Body of pancreas (tissue), 4 donors: ENCODE measurements around the gene ZNF579. TPM values are rescaled to one million over a fixed set of nuclear protein-coding genes. Genes with fewer than 3 reads are reported as not detected.
A peak's percentile ranks its signal among the peaks of the same experiment; 100 is the strongest.

Source experiments
- ATAC-seq: fragments of 150-250 bp; one replicate; pipeline ENCODE4 v1.9.1; 2016
- DNase-seq, 4 donors: peaks; one replicate each; pipeline ENCODE4 v3.0.0-alpha.2; 2019
- H3K27ac ChIP-seq, 4 donors: fragments of 200-600 bp; sonication (generic); 1 replicate in 3 of 4; 2 replicates in 1 of 4; pipeline versions ENCODE4 v1.5.1 to v1.6.1; 2016 to 2019; ENCODE audit warnings: mild to moderate bottlenecking in 1 of 4, mixed read lengths in 1 of 4, moderate library complexity in 1 of 4
- H3K27me3 ChIP-seq, 2 donors: fragments of 200-600 bp; sonication (generic); one replicate each; pipeline ENCODE4 v1.6.0; 2016; ENCODE audit warnings: mild to moderate bottlenecking in 1 of 2
- H3K36me3 ChIP-seq, 2 donors: fragments of 200-600 bp; sonication (generic); replicated peaks in 1 of 2; 2 replicates each; pipeline ENCODE4 v1.5.1; 2016; ENCODE audit warnings: low read depth in 2 of 2; ENCODE audit not compliant: insufficient read depth in 1 of 2
- H3K4me1 ChIP-seq: fragments of 200-600 bp; sonication (generic); one replicate; pipeline ENCODE4 v1.6.0; 2016
- H3K4me3 ChIP-seq, 2 donors: fragments of 200-600 bp; sonication (generic); 1 replicate in 1 of 2; 2 replicates in 1 of 2; pipeline ENCODE4 v1.5.1; 2016 to 2019
- H3K9me3 ChIP-seq, 3 donors: fragments of 200-600 bp; sonication (generic); 1 replicate in 2 of 3; 2 replicates in 1 of 3; pipeline ENCODE4 v1.5.1; 2016
- POLR2A ChIP-seq, 3 donors: fragments of 450-650 bp; IDR thresholded peaks; one replicate each; pipeline ENCODE4 v1.6.1; 2016; ENCODE audit warnings: antibody characterized with exemption in 3 of 3, mild to moderate bottlenecking in 2 of 3
- WGBS, 2 donors: methylation state at CpG; one replicate each; pipeline ENCODE4 v1.1.5; 2017; 5-methylcytosine and 5-hydroxymethylcytosine counted together
- intact Hi-C: fragments of 100-400 bp; cut with DNase I; formaldehyde crosslinking; loops from one replicate; pipeline ENCODE4 v1.15.1; 2023
- total RNA-seq, 2 donors: library from RNA; depleted of rRNA; stranded (reverse); fragments of >200 nt; gene quantifications; one replicate each; pipeline ENCODE4 v1.1.0, GENCODE V29; 2016
- TF ChIP-seq, protein P1 (sequence below), 7 experiments: fragments of 450-650 bp in 4 of 7; fragments of 200-600 bp in 3 of 7; sonication (generic) in 3 of 7; IDR thresholded peaks; one replicate each; pipeline ENCODE4 v1.5.1; 2016 to 2019; ENCODE audit warnings: antibody characterized with exemption in 7 of 7

The ZNF579 gene
- total RNA-seq, 2 donors from 2014 or later: 3.3 to 6.2 TPM

- Histone ChIP-seq H3K4me1 (peaks cover 10% of the 10 kb centered on the region), H3K36me3 (no peaks in the 10 kb centered on the region), H3K27me3 (no peaks in the 10 kb centered on the region), H3K4me3 (no peak overlapping the region), H3K9me3 (no peaks in the 10 kb centered on the region), H3K27ac (no peak overlapping the region)
- ATAC-seq: no peak
- WGBS, 2 donors: 82 to 84% methylated on average over 18 to 49 of the region's 56 CpGs
- no peak for DNase-seq
- intact Hi-C loops: no loop called here
- no peak for TF ChIP-seq POLR2A (IDR thresholded peaks at IDR 0.05)
- TF ChIP-seq, protein P1, sequence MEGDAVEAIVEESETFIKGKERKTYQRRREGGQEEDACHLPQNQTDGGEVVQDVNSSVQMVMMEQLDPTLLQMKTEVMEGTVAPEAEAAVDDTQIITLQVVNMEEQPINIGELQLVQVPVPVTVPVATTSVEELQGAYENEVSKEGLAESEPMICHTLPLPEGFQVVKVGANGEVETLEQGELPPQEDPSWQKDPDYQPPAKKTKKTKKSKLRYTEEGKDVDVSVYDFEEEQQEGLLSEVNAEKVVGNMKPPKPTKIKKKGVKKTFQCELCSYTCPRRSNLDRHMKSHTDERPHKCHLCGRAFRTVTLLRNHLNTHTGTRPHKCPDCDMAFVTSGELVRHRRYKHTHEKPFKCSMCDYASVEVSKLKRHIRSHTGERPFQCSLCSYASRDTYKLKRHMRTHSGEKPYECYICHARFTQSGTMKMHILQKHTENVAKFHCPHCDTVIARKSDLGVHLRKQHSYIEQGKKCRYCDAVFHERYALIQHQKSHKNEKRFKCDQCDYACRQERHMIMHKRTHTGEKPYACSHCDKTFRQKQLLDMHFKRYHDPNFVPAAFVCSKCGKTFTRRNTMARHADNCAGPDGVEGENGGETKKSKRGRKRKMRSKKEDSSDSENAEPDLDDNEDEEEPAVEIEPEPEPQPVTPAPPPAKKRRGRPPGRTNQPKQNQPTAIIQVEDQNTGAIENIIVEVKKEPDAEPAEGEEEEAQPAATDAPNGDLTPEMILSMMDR (IDR thresholded peaks at IDR 0.05): no peak
Measured at GRCh38 chr19:55529636-55530234, 50.9 kb downstream of the ZNF579 start.

DNA sequence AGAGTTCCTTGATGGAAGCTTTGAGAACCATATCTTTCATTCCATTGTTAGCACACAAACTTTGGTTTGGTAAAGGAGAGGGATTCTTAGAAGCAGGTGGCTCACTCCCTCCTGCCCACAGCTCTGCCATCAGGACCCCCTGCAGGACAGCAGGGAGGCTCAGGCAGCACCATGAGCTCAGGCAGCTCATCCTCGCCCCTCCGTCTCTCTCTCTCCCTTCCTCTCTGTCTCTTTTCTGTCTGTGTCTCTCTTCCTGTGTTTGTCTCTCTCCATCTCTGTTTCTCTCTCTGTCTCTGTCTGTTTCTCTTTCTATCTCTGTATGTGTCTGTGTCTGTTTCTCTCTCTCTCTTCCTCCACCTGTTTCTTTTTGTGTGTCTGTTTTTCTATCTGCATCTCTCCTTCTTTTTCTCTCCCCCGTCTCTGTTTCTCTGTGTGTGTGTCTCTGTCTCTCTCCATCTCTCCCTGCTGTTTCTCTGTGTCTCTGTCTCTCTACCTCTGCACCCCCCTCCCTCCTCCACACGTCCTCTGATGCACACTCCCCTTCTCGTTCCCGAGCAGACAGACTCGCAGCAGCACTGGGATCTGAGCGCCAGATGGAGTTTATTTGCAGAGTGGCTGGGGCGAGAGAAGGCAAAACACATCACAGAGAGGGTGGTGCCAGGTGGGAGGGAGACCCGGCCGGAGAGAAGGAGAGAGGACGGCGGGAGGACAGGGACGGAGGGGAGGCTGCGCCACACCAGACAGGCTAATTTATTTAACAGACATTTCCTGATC, 52.4 kb downstream of the ZNF579 start:
- Histone ChIP-seq H3K27ac (no peak overlapping the region), H3K4me1 (peaks cover 10% of the 10 kb centered on the region), H3K36me3 (no peaks in the 10 kb centered on the region), H3K4me3 (no peak overlapping the region), H3K27me3 (no peaks in the 10 kb centered on the region), H3K9me3 (no peaks in the 10 kb centered on the region)
- no peak for TF ChIP-seq POLR2A (IDR thresholded peaks at IDR 0.05)
- TF ChIP-seq, protein P1 (IDR thresholded peaks at IDR 0.05): no peak
- intact Hi-C loops: no loop called here
- 23 to 32% methylated on average over 15 of the region's 15 CpGs for WGBS, 2 donors
- DNase-seq (peak in 3 of 4 donors; percentile 31 to 40 (median 39)), ATAC-seq (no peak)

GRCh38 chr19:55527197-55528029, 53.2 kb downstream of the ZNF579 start:
- intact Hi-C loops: no loop called here
- H3K4me3 ChIP-seq: no peak overlapping the region
- no peak for TF ChIP-seq POLR2A (IDR thresholded peaks at IDR 0.05)
- TF ChIP-seq, protein P1 (IDR thresholded peaks at IDR 0.05): no peak
- H3K4me1 ChIP-seq: peaks cover 10% of the 10 kb centered on the region
- no peaks in the 10 kb centered on the region for H3K27me3 ChIP-seq
- H3K27ac ChIP-seq: no peak overlapping the region
- WGBS, 2 donors: 66 to 69% methylated on average over 21 to 22 of the region's 22 CpGs
- H3K36me3 ChIP-seq: no peaks in the 10 kb centered on the region
- no peaks in the 10 kb centered on the region for H3K9me3 ChIP-seq
- ATAC-seq (no peak), DNase-seq (no peak)

Other genes starting within 250 kb of the ZNF579 start
- 10 to 100 TPM; 14.8 to 17.6 TPM for gene KMT5C, start 241.0 kb downstream of the ZNF579 start, total RNA-seq
- gene COX6B2, start 226.1 kb downstream of the ZNF579 start, total RNA-seq: 1 to 10 TPM in 1 of 2 donors, not detected in 1; 1.6 TPM
- gene GARIN5B, start 217.6 kb downstream of the ZNF579 start, total RNA-seq: not detected
- not detected for gene IL11, start 210.4 kb downstream of the ZNF579 start, total RNA-seq
- not detected for gene TMEM190, start 204.0 kb downstream of the ZNF579 start, total RNA-seq
- gene TMEM238, start 196.6 kb downstream of the ZNF579 start, total RNA-seq: 10 to 100 TPM; 12.5 to 53.4 TPM
- gene RPL28, start 194.9 kb downstream of the ZNF579 start, total RNA-seq: 100 to 1,000 TPM; 113 to 268 TPM
- 1 to 10 TPM; 6.5 to 7.9 TPM for gene UBE2S, start 173.1 kb downstream of the ZNF579 start, total RNA-seq
- gene SHISA7, start 137.5 kb downstream of the ZNF579 start, total RNA-seq: not detected
- gene ISOC2, start 119.2 kb downstream of the ZNF579 start, total RNA-seq: 10 to 100 TPM; 38.4 to 75.8 TPM
- gene C19orf85, start 116.1 kb downstream of the ZNF579 start, total RNA-seq: not detected
- gene ZNF628, start 104.2 kb downstream of the ZNF579 start, total RNA-seq: 1 to 10 TPM; 3.4 to 8.2 TPM
- 1 to 10 TPM; 4.2 to 8.2 TPM for gene NAT14, start 95.7 kb downstream of the ZNF579 start, total RNA-seq
- gene SSC5D, start 92.4 kb downstream of the ZNF579 start, total RNA-seq: 1 to 10 TPM; 2.6 to 3.3 TPM
- not detected for gene SBK2, start 43.7 kb downstream of the ZNF579 start, total RNA-seq
- not detected for gene SBK3, start 35.3 kb downstream of the ZNF579 start, total RNA-seq
- gene FIZ1, start 18.7 kb upstream of the ZNF579 start, total RNA-seq: 10 to 100 TPM in 1 of 2 donors, 1 to 10 TPM in 1; 5.7 to 13.5 TPM
- gene ZNF524, start 19.4 kb upstream of the ZNF579 start, total RNA-seq: 10 to 100 TPM; 29.7 to 45.4 TPM
- gene ZNF865, start 24.8 kb upstream of the ZNF579 start, total RNA-seq: 10 to 100 TPM in 1 of 2 donors, 1 to 10 TPM in 1; 6.5 to 14.8 TPM
- gene ZNF784, start 43.7 kb upstream of the ZNF579 start, total RNA-seq: 1 to 10 TPM; 6.9 to 9.6 TPM
- 10 to 100 TPM; 29.7 to 36.1 TPM for gene ZNF580, start 60.2 kb upstream of the ZNF579 start, total RNA-seq
- 10 to 100 TPM; 16.8 to 20.2 TPM for gene ZNF581, start 62.8 kb upstream of the ZNF579 start, total RNA-seq
- gene CCDC106, start 67.4 kb upstream of the ZNF579 start, total RNA-seq: 10 to 100 TPM in 1 of 2 donors, 1 to 10 TPM in 1; 5.9 to 15.0 TPM
- gene U2AF2, start 74.2 kb upstream of the ZNF579 start, total RNA-seq: 100 to 1,000 TPM in 1 of 2 donors, 10 to 100 TPM in 1; 53.4 to 106 TPM
- gene EPN1, start 94.4 kb upstream of the ZNF579 start, total RNA-seq: 10 to 100 TPM; 52.1 to 52.4 TPM
- not detected for gene NLRP9, start 157.6 kb upstream of the ZNF579 start, total RNA-seq
- gene RFPL4A, start 178.2 kb upstream of the ZNF579 start, total RNA-seq: not detected
- gene RFPL4AL1, start 188.3 kb upstream of the ZNF579 start, total RNA-seq: 1 to 10 TPM in 1 of 2 donors, not detected in 1; 2.3 TPM